Measurements from ENCODE around the gene GALM.
A peak's percentile ranks its signal among the peaks of the same experiment; 100 is the strongest.
"Not testable (repeated sequence)": the region's sequence is repeated elsewhere in the genome, so short reads cannot be mapped to it uniquely, and the experiment has no call there.

The GALM gene

GRCh38 chr2:38676681-38677080, 10.8 kb downstream of the GALM start:
- no peak for DNase-seq

DNA sequence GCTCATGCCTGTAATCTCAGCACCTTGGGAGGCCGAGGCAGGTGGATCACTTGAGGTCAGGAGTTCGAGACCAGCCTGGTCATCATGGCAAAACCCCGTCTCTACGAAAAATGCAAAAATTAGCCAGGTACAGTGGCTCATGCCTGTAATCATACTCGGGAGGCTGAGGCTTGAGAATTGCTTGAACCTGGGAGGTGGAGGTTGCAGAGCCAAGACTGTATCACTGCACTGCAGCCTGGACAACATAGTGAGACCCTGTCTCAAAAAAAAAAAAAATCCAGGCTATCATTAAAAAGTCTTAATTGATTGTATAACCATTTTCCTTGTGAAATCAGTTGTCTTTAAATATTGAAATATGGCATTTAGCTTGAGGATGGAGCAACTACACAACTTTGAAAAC, 15.0 kb downstream of the GALM start:
- DNase-seq: not testable (repeated sequence)

- no peak for DNase-seq
These were observed 16.2 kb downstream of the GALM start for GRCh38 chr2:38682008-38682575.

GRCh38 chr2:38682620-38683019, 16.7 kb downstream of the GALM start:
- DNase-seq: not testable (repeated sequence)

GRCh38 chr2:38683766-38684165, 17.9 kb downstream of the GALM start:
- DNase-seq: no peak

GRCh38 chr2:38685116-38685735, 19.3 kb downstream of the GALM start:
- DNase-seq: no peak

DNA sequence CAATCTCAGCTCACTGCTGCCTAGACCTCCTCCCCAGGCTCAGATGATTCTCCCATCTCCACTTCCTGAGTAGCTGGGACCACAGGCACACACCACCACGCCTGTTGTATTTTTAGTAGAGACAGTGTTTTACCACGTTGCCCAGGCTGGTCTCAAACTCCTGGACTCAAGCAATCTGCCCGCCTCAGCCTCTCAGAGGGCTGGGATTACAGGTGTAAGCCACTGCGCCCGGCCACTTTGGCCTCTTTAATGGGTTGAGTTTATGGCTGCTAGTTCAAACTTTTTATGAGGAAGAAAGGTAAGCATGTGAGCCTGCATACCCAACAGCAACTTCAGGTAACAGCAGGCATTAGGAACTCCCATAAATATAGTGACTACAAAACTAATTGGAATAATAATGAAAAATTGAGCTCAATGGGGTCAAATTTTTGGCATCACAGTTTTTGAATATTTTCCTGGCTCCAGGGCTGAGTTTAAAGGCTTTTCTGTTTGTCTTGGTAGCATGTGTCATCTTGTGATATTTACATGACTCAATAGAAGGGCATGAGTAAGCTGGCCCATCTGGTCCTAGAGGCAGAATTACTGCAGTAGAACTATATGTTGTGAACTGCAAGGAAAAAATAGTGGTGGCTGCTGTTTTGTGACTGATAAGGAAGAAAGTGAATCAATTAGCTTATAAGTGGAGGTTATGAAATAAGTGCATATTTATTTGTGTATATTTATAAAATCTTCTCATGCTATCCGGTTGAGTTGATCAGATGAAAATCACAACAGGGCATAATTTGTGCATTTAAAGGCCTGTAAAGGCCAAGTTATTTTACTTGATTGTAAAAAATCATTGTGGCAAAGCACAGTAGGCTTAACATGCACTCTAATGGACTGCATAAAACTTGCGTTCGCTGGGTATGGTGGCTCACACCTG, 24.8 kb downstream of the GALM start:
- peak in 5 of 56 donors; percentile 3 to 14 (median 8) for DNase-seq

DNA sequence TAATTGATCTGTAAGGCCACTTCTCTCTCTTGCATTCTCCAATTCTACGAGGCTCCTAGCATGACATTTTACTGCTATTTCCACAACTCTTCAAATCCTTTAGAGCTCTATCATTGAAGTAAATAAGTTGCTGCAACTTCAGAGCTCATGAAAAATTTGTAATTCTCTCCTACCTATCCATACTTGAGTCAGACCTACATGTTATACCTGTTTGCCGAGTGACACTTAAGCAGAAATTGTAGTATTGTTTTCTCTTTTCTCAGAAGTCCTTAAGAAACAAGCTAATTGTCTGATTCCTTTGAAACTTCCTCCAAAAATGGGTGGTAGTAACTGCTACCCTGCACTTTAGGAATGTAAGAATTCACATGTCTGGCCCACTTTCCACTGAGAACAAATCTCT, 26.1 kb downstream of the GALM start:
- no peak for DNase-seq

- DNase-seq: peak in 3 of 56 donors; percentile 3 to 9 (median 7)
These were observed 26.9 kb downstream of the GALM start for GRCh38 chr2:38692636-38693318.

DNA sequence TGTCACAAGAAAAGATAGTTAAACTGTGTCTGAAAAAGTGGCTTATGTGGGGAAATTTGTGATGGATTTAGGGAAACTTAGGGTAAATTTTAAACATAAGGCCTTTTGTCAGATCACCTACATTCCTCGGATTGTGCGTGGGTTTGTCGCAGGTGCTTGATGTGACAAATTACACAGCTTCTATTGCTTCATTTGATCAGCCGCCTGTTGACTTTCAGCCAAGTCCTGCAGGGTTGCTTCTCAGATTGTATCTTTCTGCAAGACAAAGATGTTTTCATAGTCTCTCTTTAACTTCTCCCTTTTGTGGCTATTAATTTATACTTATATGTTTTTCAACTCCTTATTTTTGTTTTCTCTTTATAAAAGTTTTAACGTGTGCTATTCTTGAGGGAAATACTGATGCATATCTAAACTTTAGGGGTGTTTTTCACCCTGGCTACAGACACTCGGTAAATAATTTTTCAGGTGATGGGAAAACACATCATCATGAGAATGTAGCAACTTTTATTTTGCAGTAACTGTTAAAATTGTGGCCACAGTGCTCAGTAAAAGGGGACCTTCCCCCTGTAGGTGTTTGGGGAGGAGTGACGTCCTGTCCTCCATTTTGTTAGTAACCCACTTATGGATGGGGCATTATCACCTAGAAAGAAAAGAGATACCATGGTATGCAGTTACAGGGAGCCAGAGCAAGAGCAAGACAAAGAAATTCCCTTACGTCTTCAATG, 31.4 kb downstream of the GALM start:
- DNase-seq: peak in 2 of 56 donors; percentile 3 to 6

DNA sequence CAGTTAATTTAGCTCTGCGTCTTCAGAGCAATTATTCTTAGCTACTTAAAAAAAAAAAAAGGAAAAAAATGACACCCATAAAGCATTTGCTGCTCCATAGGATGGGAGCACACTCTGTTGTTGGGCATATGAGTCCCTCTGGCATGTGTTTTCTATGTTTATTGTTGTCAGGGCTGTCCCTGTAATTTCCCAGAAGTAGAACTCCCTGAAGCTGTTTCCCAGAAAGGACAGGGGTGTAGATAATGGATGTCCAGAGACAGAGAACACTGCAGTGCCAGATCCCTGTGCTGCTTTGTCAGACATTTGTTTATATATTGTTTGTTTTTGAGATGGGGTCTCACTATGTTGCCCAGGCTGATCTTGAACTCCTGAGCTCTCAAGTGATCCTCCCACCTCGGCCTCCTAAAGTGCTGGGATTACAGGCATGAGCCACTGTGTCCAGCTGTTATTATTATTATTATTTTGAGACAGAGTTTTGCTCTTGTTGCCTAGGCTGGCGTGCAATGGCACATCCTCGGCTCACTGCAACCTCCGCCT, 32.6 kb downstream of the GALM start:
- no peak for DNase-seq

DNA sequence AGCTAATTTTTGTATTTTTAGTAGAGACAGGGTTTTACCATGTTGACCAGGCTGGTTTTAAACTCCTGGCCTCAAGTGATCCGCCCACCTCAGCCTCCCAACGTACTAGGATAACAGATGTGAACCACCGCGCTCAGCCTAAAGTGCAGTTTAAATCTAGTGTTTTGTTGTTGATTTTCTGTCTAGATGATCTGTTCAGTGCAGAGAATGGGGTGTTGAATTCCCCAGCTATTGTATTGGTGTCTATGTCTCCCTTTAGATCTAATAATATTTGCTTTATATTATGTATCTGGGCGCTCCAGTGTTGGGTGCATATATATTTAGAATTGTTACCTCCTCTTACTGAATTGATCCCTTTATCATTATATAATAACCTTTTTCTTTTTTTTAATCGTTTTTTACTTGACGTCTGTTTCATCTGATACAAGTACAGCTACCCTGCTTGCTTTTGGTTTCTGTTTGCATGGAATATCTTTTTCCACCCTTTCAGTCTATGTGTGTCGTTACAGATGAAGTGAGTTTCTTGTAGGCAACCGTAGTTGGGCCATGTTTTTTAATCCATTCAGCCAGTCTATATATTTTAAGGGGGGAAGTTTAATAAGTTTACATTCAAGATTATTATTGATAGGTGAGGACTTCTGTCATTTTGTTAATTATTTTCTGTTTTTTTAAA, 34.3 kb downstream of the GALM start:
- no peak for DNase-seq

DNA sequence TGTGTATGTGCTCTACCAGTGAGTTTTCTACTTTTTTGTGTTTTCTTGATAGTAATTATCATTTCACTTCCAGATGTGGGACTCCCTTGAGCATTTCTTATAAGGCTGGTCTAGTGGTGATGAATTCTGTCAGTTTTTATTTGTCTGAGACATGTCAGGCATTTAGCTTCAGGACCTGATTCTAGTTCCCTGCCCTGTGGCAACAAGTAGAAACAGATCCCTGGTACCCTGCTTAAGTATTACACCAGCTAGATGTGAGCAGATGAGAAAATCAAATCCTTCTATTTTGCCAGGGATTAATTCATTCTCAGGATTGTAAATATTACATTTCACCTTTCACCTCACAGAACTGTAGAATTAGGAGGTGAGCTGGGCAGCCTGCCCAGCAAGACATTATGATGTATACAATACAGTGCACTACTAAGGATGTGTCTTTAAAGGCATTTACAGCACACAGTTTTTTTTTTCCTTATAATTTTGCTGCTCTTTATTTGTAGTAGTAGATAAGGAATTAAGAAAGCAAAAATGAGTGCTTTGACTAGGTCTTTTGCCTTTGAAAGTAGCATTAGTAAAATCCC, 35.1 kb downstream of the GALM start:
- no peak for DNase-seq

DNA sequence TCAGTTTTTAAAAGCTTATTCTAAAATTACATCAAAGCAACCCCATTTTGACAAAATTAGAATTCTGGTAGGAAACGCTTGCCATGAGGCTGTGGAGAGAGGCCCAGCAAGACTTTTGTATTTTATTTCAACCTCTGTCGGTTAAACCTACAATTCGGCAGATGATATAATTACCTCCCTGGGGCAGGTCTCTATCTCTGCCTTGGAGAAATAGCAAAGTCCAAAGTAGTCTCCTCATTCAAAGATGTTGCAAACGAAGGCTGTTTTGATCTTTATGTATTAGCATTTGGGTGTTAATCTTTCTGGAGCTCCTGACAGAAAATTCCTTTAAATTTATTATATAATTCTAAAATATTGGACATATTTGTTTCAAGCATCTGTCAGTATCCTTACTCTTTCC, 35.6 kb downstream of the GALM start:
- no peak for DNase-seq

GRCh38 chr2:38702413-38702812, 36.5 kb downstream of the GALM start:
- no peak for DNase-seq

DNA sequence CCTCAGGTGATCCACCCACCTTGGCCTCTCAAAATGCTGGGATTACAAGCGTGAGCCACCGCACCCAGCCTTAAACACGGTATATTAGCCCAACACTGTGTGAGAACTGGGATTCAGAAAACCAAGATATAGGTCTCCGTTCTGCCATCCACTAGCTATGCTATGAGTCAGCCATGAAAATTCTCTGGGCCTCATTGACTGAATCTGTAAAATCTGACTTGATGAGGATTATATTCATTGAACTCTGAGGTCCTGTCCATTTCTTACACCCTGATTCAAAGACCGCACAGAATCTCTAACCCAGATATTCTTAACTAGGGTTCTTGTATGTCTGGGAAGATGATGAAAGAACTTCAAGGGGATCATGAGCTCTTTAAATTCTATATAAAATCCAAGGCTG, 37.4 kb downstream of the GALM start:
- DNase-seq: not testable (repeated sequence)

DNA sequence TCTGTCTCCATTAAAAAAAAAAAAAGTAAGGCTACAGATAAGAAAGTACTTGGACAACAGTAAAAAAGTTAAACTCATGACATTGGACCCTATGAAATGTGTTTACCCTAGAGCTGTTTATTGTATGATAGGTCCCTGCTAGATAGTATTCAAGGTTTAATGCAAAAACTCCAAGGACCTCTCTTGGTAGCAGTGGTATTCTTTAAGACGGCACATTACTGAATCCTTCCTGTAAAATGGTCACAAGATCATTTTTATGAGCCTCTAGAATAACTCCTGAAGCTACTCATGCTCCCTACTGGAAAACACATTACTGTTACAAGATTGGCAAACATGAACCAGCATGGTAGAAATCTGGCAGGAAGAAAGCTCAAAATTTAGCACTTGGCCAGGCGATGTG, 38.8 kb downstream of the GALM start:
- DNase-seq: no peak

DNA sequence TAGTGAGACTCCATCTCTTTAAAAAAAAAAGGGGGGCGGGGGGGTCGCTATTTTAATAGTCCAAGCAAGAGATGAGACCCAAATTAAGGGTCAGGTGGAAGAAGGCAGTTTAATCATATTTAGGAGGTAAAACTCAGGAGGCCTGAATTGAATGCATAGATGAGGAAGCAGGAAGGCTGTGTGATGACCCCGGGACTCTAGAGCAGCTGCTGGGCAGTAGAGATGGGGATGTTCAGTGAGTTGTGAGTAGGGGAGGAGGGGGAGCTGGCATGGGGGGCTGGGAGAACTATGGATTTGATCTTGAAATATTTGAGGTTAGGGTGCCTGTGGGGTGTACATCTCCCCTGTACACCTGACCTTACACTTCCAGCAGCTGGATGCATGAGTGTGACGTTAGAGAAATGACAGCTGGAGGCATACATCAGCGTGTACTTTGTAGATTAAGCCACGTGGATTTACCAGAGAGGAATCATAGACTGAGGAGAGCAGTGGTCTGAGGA, 41.0 kb downstream of the GALM start:
- no peak for DNase-seq

DNA sequence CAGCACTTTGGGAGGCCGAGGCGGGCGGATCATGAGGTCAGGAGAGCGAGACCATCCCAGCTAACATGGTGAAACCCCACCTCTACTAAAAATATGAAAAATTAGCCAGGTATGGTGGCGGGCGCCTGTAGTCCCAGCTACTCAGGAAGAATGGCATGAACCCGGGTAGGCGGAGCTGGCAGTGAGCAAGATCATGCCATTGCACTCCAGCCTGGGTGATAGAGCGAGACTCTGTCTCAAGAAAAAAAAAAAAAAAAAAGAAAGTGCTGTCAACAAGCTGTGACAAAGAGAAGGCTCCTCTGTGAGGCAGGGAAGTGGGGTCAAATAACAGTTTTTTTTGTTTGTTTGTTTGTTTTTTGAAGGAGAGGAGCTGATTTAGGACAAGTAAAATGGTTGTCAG, 42.6 kb downstream of the GALM start:
- DNase-seq: not testable (repeated sequence)
